Measurements from ENCODE around the gene PTPRK. TPM values are rescaled to one million over a fixed set of nuclear protein-coding genes. Genes with fewer than 3 reads are reported as not detected.

Gene PTPRK
- total RNA-seq, 4 donors from 2014 or later = 34.6 to 56.5 (median 47.0) TPM

DNA sequence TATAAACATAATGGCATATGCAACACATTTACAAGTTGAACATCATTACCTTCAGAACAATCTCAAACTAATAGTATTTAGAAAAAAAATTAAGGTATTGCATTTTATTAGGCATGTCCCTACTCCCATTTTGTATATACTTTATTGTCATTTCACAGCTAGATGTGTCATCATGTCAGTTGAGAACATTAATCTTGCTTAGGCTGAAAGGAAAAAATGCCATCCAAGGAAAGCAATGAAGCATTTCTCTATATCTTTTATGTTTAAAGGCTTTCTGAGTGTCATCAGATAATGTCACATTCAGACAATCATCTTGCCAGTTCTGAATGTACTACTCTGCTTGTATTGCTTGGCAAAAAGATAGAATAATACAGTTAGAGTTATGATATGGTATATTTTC, 390.7 kb downstream of the PTPRK start:
- Histone ChIP-seq H3K27me3 (no peaks in the 10 kb centered on the region), H3K4me3 (replicated peaks in 1 of 3) (no peak overlapping the region), H3K27ac (no peak overlapping the region), H3K36me3 (no peaks in the 10 kb centered on the region), H3K9me3 (no peaks in the 10 kb centered on the region), H3K4me1 (no peaks in the 10 kb centered on the region)
- TF ChIP-seq, protein P1, sequence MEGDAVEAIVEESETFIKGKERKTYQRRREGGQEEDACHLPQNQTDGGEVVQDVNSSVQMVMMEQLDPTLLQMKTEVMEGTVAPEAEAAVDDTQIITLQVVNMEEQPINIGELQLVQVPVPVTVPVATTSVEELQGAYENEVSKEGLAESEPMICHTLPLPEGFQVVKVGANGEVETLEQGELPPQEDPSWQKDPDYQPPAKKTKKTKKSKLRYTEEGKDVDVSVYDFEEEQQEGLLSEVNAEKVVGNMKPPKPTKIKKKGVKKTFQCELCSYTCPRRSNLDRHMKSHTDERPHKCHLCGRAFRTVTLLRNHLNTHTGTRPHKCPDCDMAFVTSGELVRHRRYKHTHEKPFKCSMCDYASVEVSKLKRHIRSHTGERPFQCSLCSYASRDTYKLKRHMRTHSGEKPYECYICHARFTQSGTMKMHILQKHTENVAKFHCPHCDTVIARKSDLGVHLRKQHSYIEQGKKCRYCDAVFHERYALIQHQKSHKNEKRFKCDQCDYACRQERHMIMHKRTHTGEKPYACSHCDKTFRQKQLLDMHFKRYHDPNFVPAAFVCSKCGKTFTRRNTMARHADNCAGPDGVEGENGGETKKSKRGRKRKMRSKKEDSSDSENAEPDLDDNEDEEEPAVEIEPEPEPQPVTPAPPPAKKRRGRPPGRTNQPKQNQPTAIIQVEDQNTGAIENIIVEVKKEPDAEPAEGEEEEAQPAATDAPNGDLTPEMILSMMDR (IDR thresholded peaks at IDR 0.05) = no peak
- no peak for TF ChIP-seq POLR2A (IDR thresholded peaks at IDR 0.05)
- no peak for DNase-seq
- intact Hi-C loops (cut with DNase I) = no loop called here

DNA sequence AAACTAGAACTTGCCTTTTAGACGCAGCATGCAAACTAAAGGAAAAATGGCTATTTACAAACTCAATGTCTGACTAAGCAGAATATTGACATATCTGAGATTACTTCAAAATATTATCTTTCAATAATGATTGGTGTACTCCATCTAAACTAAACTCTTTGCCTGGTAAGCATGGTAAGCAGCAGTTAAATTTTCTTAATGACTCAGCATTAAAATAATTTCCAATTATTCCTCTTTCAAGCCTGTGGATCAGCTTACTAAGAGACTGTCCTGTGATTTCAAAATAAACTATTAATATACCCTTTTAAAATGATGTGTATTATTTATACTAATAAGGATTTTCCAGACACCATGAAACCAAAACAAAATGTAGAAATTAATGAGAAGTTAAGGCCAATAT, 392.7 kb downstream of the PTPRK start:
- no peak for DNase-seq
- Histone ChIP-seq H3K36me3 (no peaks in the 10 kb centered on the region), H3K27ac (no peak overlapping the region), H3K9me3 (no peaks in the 10 kb centered on the region), H3K4me3 (replicated peaks in 1 of 3) (no peak overlapping the region), H3K27me3 (no peaks in the 10 kb centered on the region), H3K4me1 (no peaks in the 10 kb centered on the region)
- intact Hi-C loops (cut with DNase I) = no loop called here
- 100% methylated on average over 1 of the region's 1 CpG for WGBS, 2 donors
- TF ChIP-seq POLR2A (IDR thresholded peaks at IDR 0.05) = no peak
- TF ChIP-seq, protein P1 (IDR thresholded peaks at IDR 0.05) = no peak

DNA sequence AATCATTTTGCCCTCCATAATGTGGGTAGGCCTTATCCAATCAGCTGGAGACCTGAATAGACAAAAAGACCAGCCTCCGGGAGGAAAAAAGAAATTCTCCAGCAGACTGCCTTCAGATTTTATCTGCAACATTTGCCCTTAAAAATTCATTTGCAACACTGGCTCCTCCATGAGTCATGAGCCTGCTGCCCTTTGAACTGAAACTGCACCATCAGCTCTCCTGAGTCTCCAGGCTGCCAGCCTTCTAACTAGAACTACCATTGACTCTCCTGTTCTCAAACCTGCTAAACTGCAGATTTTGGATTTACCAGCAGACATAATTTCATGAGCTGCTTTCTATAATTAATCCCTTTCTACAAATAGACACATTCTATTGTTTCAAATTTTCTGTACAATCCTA, 395.7 kb downstream of the PTPRK start:
- intact Hi-C loops (cut with DNase I) = no loop called here
- no peak for DNase-seq
- Histone ChIP-seq H3K4me3 (replicated peaks in 1 of 3) (no peak overlapping the region), H3K27ac (no peak overlapping the region), H3K27me3 (no peaks in the 10 kb centered on the region), H3K36me3 (no peaks in the 10 kb centered on the region), H3K9me3 (no peaks in the 10 kb centered on the region), H3K4me1 (no peaks in the 10 kb centered on the region)
- WGBS, 2 donors = 89 to 93% methylated on average over 1 of the region's 1 CpG
- TF ChIP-seq, protein P1 (IDR thresholded peaks at IDR 0.05) = no peak
- TF ChIP-seq POLR2A (IDR thresholded peaks at IDR 0.05) = no peak

DNA sequence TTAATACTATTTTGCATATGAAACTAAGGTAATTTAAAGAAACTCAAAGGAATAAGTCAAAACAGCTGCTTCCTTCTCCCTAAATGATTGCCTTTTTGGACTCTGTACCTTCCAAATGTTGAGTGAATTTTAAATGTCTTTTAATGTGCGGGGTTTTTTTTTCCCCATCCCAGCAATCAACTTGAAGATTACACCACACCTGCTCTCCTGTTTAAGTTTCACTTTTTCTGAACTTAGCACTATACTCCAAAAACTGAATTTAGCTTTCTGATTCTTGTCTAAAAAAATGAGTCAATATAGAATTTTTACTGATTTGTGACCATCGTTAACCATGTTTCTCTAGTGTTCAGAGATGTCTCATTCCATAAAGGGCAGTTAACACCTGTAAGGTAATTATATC, 398.8 kb downstream of the PTPRK start:
- Histone ChIP-seq H3K4me3 (replicated peaks in 1 of 3) (no peak overlapping the region), H3K27ac (no peak overlapping the region), H3K36me3 (no peaks in the 10 kb centered on the region), H3K4me1 (no peaks in the 10 kb centered on the region), H3K27me3 (no peaks in the 10 kb centered on the region), H3K9me3 (no peaks in the 10 kb centered on the region)
- WGBS, 2 donors = 90 to 99% methylated on average over 2 of the region's 2 CpGs
- no peak for TF ChIP-seq POLR2A (IDR thresholded peaks at IDR 0.05)
- TF ChIP-seq, protein P1 (IDR thresholded peaks at IDR 0.05) = no peak
- intact Hi-C loops (cut with DNase I) = no loop called here
- DNase-seq = no peak

GRCh38 chr6:128121190-128121589, 399.2 kb downstream of the PTPRK start:
- no peaks in the 10 kb centered on the region for H3K4me1 ChIP-seq
- no peak overlapping the region for H3K4me3 ChIP-seq (replicated peaks in 1 of 3)
- no peak for TF ChIP-seq POLR2A (IDR thresholded peaks at IDR 0.05)
- TF ChIP-seq, protein P1 (IDR thresholded peaks at IDR 0.05) = no peak
- intact Hi-C loops (cut with DNase I) = no loop called here
- H3K36me3 ChIP-seq = no peaks in the 10 kb centered on the region
- no peaks in the 10 kb centered on the region for H3K9me3 ChIP-seq
- DNase-seq = no peak
- H3K27me3 ChIP-seq = no peaks in the 10 kb centered on the region
- no peak overlapping the region for H3K27ac ChIP-seq

All from thyroid gland (tissue), 4 donors.